ENCODE results near the gene ZCCHC4.

Gene ZCCHC4

DNA sequence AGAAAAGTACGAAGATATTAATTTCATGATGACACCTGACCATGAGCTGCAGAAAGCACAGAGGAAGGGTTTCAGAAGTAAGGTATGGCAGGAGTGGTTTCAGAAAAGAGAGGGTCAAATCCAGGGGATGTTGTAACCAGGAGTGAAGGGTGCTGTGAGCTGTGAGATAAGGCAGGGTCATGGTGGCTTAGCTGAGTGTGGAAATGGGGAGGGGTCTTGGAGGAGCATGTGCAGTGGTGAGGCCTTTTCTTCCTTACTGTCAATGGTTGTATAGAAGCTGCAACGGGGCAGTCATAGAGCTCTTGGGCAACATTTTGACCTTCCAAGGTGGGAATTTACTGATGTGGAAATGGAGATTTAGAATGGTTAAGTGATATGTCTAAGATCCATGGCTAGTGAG is 67.0 kb downstream of the ZCCHC4 start:
- no peak for DNase-seq

DNA sequence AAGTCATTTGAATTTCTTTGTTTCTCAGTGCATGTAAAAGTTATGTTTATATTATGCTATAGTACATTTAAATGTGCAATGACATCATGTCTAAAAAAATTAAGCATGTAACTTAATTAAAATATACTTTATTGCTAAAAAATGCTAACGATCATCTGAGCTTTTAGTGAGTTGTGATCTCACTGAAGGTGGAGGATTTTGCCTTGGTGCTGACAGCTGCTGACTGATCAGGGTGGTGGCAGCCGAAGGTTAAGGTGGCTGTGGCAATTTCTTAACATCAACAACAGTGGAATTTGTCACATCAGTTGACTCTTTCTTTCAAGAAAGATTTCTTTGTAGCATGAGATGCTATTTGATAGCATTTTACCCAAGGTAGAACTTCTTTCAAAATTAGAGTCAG is 71.1 kb downstream of the ZCCHC4 start:
- DNase-seq = no peak

DNA sequence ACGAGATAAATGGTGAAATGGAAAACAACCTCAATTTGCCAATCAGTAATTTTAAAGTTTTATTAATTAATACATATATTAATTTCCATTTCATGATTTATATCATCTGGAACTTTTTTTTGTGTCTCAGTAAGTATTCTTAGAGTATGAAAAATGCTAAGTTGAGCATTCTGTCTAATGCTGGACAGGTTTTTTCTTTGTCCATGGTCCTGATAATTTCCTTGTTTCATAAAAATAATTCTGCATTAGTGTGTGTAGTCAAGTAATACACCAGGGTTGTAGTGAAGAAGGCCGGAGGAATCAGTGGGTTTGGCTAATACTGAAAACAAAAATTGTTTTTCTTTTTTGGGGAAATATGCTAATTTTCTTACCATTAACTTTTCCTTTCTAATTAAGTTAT is 74.4 kb downstream of the ZCCHC4 start:
- DNase-seq = no peak

DNA sequence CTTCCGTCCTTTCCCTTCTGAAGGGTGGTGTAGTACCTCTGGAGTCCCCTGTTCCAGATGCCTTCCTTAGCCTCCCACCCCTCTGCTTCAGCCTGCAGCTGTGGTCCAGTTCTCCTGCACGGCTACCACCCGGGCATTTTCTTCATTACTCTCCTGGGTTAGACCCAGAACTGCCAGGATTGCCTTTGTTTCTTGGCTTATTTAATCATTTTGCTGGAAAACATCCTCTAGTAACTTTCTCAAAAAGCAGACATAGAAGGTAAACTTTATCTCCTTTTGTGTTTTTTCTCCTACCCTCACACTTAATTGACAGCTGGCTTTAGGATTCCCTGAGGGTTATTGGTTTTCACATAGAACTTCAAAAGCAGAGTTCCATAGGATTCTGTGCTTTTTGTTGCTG is 84.7 kb downstream of the ZCCHC4 start:
- DNase-seq = no peak

DNA sequence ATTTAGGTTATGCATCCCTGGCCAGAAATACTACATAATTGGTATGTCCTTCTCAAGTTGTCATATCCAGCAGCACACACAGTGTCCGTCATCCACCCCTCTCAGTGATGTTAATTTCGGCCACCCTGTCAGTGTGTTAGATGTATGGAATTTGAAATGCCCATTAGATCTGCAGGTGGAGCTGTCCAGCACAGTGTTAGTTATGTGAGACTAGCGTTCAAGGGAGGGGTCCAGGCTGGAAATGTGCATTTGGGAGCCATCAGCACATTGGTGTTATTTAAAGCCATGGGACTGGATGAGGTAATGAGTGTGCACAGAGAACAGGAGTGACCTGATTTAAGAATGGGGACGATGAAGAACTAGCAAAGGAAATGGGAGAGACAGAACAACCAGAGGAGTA is 86.9 kb downstream of the ZCCHC4 start:
- no peak for DNase-seq

DNA sequence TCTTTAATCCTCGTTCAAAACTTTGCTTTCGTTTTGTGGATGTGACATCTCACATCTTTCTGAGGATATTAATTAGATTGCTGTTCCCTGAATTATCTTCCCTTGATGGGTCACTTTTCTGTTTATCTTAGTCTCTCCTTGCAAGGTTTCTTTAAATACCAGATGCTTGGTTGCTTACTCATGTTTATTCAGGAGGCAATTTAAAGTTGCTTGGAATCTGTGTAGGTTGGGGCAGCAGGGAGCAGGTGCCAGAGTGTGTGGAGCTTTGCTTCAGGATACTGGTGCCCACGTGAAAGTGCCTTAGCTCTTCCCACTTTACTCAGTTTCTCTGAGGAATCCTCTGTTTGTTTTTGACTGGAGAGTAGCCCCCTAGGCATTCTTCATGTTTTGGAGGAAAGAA is 88.5 kb downstream of the ZCCHC4 start:
- no peak for DNase-seq

DNA sequence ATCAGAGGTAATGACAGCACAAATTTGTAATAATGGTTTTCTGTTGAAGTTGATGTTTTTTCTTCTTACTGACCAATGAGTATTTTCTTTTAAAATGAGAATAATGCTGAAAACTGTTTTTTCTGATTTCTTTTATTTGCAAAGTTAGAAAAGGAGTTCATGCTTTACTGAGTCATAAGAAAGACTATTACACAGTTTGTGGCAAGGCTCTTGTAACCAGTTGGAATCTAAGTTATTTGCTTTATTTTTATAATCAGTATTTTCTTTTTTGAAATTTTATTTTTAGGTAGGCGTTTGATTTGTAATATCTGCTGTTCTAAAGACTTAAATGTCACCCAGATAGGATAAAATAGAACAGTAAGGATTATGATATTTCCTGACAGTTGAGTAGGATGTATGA is 89.9 kb downstream of the ZCCHC4 start:
- no peak for DNase-seq

DNA sequence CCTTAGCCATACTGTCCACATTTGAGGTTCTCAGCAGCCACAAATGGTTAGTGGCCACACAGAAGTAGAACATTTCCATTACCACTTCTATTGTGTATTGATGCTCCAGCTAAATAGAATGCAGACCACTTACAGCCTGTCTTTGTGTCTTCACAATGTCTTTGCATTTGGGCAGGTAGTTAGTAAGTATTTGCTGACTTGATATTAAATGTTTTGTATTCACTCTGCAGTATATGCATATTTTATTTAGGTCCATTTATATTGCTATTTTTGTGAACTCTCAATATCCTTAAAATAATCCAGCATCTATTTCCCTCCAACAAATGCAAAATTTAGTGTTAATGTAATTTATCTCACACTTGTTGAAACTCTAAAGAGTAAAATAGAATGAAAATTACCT is 91.1 kb downstream of the ZCCHC4 start:
- no peak for DNase-seq

DNA sequence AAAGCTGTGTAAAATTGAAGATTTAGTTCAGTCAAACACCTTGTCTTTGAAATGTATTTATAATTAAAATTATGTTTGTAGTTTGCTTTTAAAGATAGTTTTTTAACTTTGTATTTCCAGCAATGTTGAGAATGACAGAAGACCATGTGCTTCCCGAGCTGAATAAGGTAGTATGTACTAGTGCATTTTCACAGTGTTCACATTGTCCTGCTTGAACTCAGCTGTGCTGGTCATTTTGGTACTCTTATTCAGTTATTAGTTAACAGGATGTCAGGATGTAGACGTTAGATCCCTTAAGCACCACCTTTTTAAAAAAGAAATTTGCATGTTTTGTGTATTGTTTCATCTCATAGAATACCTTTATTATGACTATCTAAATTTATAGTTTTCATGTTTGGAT is 92.9 kb downstream of the ZCCHC4 start:
- DNase-seq = no peak

DNA sequence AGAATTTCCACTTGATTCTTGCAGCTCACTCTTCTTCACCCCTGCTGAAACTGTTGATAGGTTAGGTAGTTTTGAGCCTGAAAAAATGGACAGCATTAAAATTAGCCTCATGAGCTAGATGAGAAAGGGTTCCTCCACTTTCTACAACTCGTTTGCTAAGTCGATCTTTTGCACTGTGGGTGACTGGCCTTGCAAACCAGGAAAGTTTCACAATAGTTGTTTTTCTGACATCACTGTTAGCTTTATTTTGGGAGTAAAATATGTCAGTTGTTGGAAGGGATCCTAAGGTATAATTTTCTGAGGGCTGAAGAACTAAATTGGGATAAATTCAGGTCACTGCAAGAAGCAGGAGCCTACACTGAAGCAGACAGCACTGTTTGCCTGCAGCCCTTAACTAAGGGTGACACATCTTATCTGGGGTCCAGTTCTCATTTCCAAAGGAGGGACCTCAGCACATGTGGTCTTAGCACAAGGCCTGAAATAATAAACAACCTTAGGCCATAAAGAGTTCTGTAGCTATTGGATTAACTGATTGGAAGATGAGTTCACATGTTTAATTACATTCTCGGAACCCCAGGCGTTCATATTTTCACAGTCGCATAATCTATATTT is 93.6 kb downstream of the ZCCHC4 start:
- no peak for DNase-seq

DNA sequence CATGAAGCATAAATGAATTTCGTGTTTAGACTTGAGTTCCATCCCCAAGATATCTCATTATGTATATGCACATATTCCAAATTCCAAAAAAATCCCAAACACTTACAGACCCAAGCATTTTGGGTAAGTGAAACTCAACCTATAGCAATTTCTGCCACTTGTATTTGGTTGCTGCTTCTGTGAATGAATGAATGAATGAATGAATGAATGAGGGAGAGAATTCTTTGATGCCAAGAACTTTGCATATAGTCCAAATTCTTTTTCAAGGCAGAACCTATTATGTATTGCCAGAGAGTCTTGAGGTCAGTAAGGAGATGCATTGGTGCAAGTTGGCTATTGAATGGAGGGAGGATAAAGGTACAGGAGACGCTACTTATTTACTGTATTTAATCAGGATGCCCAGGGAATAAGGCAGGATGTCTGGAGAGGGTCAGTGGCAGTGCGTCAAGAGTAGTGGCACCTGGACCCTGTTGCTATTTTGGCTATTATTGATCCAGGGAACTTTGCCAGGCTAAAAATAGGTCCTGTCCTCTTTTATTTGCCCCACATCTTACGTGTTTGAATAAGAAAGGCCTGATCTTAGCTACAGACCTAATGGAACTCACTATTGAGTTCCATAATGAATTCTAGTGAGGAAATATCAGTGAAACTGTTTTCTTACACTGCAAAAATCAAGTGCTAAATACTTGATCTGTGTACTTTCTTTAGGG is 98.4 kb downstream of the ZCCHC4 start:
- DNase-seq = no peak

DNA sequence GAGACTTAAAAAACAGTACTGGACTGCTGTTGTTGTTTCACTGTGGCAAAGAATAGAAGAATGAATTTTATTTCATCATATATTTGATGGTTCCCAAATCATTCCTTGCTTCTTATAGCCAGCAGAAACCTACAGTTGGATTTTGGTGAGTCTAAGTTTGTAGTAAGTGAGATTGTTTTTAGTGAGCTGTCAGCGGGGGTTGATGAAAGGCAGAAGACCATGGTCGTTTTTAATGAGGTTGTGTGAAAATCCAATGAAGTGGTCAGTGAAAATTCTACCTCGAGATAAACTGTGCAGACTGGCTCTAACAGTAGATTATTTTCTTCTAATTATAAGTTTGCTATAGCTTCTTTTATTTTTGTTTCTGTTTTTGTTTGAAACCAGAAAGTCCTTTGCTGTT is 100.7 kb downstream of the ZCCHC4 start:
- no peak for DNase-seq

DNA sequence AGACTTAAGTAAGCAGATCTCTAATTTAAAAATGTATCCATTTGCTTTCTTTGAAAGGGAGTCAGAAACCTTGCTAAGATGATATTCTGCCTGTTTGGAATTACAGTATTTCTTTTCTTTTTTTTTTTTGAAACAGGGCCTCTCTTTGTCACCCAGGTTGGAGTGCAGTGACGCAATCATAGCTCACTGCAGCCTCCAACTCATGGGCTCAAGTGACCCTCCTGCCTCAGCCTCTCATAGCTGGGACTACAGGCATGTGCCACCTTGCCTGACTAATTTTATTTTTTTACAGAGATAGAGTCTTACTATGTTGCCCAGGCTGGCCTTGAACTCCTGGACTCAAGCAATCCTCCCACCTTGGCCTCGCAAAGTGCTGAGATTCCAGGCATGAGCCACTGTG is 104.4 kb downstream of the ZCCHC4 start:
- no peak for DNase-seq
